Measurements from ENCODE around the gene ZNF649.

ZNF649 gene

DNA sequence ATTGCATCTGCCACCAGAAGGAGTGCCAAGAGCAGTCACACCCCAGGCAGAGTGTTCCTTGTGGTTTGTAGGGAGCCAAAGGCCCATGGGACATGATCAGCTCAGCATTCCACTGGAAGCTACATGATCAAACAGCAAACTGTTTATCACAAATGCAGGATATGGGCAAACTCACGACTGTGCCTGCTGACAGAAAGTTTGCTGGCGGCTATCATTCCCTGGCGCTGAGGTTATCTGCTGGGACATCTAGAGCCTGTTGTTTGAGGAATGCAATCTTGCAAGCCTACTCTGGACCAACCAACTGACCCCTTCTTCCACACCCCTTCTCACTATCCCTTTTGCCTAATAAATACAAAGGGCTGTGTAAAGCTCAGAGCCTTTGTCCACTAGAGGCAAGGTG lies 14.8 kb upstream of the ZNF649 start:
- no peak for TF ChIP-seq FOXP2 (optimal IDR thresholded peaks at IDR 0.05; ENCODE audit: borderline replicate concordance, extremely low read depth, extremely low read length, insufficient read depth)
- TF ChIP-seq SIN3A (IDR thresholded peaks at IDR 0.05; ENCODE audit: borderline replicate concordance, insufficient read depth, low read length), result no peak
- no peak for TF ChIP-seq POLR2AphosphoS5 (IDR thresholded peaks at IDR 0.05; ENCODE audit: low read depth, low read length)
- TF ChIP-seq REST (IDR thresholded peaks at IDR 0.05; ENCODE audit: insufficient read depth in 1 of 2, low read depth in 2 of 2, low read length in 2 of 2), result no peak
- no peak for TF ChIP-seq TAF1 (IDR thresholded peaks at IDR 0.05; ENCODE audit: borderline replicate concordance, insufficient read depth, low read length)

DNA sequence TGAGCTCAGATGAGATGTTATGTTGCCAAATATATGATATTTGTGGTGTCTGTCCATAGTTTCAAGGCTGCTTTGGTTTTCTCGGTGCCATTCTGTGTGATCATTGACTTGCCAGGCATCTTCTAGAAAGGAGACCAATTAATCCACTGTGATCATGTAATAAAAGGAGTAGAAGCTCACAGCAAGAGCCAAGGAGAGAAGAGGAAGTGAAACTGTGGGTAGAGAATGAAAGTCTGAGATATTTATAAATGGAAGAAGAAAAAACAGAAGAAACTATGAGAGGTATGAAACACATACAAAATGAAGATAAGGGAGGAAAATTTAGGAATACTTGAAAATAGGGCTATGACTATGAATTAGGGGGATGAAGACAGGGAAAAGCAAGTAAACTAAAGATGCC lies 11.3 kb upstream of the ZNF649 start:
- no peak for TF ChIP-seq REST (IDR thresholded peaks at IDR 0.05; ENCODE audit: insufficient read depth in 1 of 2, low read depth in 2 of 2, low read length in 2 of 2)
- TF ChIP-seq FOXP2 (optimal IDR thresholded peaks at IDR 0.05; ENCODE audit: borderline replicate concordance, extremely low read depth, extremely low read length, insufficient read depth), result no peak
- no peak for TF ChIP-seq TAF1 (IDR thresholded peaks at IDR 0.05; ENCODE audit: borderline replicate concordance, insufficient read depth, low read length)
- no peak for TF ChIP-seq POLR2AphosphoS5 (IDR thresholded peaks at IDR 0.05; ENCODE audit: low read depth, low read length)
- no peak for TF ChIP-seq SIN3A (IDR thresholded peaks at IDR 0.05; ENCODE audit: borderline replicate concordance, insufficient read depth, low read length)

- no peak for TF ChIP-seq TAF1 (IDR thresholded peaks at IDR 0.05; ENCODE audit: borderline replicate concordance, insufficient read depth, low read length)
- TF ChIP-seq FOXP2 (optimal IDR thresholded peaks at IDR 0.05; ENCODE audit: borderline replicate concordance, extremely low read depth, extremely low read length, insufficient read depth), result no peak
- TF ChIP-seq REST (IDR thresholded peaks at IDR 0.05; ENCODE audit: insufficient read depth in 1 of 2, low read depth in 2 of 2, low read length in 2 of 2), result no peak
- no peak for TF ChIP-seq POLR2AphosphoS5 (IDR thresholded peaks at IDR 0.05; ENCODE audit: low read depth, low read length)
- no peak for TF ChIP-seq SIN3A (IDR thresholded peaks at IDR 0.05; ENCODE audit: borderline replicate concordance, insufficient read depth, low read length)
Measured at GRCh38 chr19:51915324-51915867, 10.6 kb upstream of the ZNF649 start.

DNA sequence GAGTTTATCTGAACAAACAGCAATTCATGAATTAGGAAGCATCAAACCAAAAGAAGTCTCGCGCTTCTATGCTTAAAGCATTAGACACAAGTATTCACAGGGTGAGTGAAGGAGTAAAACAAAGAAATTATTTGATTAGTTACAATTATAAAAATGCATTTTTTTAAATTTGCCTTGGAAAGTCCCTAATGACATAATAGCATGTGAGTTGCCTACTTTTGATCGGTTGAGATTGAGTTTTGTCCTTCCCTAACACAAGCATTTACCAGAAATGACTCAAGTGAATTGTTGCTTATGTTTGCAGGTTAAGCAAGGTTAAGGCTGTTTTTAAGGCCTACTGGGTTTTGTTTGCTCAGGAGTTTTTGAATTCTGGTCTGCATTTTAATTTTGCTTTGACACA lies 389 bp upstream of the ZNF649 start:
- TF ChIP-seq FOXP2 (optimal IDR thresholded peaks at IDR 0.05; ENCODE audit: borderline replicate concordance, extremely low read depth, extremely low read length, insufficient read depth) (no peak), TAF1 (IDR thresholded peaks at IDR 0.05; ENCODE audit: borderline replicate concordance, insufficient read depth, low read length) (no peak), REST (IDR thresholded peaks at IDR 0.05; ENCODE audit: insufficient read depth in 1 of 2, low read depth in 2 of 2, low read length in 2 of 2) (no peak), POLR2AphosphoS5 (IDR thresholded peaks at IDR 0.05; ENCODE audit: low read depth, low read length) (no peak), SIN3A (IDR thresholded peaks at IDR 0.05; ENCODE audit: borderline replicate concordance, insufficient read depth, low read length) (no peak)

DNA sequence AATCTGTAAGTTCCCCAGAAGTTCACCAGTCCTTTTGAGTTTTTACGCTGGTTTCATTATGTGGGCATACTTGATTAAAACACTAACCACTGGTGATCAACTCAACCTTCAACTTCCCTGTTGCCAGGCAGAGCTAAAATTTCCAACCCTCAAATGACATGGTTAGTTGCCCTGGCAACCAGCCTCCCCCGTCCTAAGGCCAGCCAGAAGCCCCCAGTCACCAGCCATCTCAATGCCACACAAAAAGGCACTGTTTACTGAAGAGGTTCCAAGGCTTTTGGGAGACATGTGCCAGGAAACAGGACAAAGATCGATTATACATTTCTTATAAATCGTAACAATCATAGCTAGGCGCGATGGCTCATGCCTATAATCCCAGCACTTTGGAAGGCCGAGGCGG lies 1.6 kb downstream of the ZNF649 start:
- TF ChIP-seq POLR2AphosphoS5 (IDR thresholded peaks at IDR 0.05; ENCODE audit: low read depth, low read length) (no peak), REST (IDR thresholded peaks at IDR 0.05; ENCODE audit: insufficient read depth in 1 of 2, low read depth in 2 of 2, low read length in 2 of 2) (no peak), SIN3A (IDR thresholded peaks at IDR 0.05; ENCODE audit: borderline replicate concordance, insufficient read depth, low read length) (no peak), TAF1 (IDR thresholded peaks at IDR 0.05; ENCODE audit: borderline replicate concordance, insufficient read depth, low read length) (no peak), FOXP2 (optimal IDR thresholded peaks at IDR 0.05; ENCODE audit: borderline replicate concordance, extremely low read depth, extremely low read length, insufficient read depth) (no peak)
